Thoracic aorta (tissue), 2 donors: ENCODE results near the gene KLHDC4. TPM values are rescaled to one million over a fixed set of nuclear protein-coding genes. Genes with fewer than 3 reads are reported as not detected.

Source experiments
- ATAC-seq: fragments of 150-250 bp; one replicate; pipeline ENCODE4 v1.8.0; 2017; ENCODE audit warnings: low read depth; ENCODE audit not compliant: insufficient number of reproducible peaks, low FRiP score
- DNase-seq: peaks from one replicate; pipeline ENCODE4 v3.0.0-alpha.2; 2020; ENCODE audit warnings: low spot score
- H3K27ac ChIP-seq, 2 donors: fragments of 200-600 bp; sonication (generic); 1 replicate in 1 of 2; 2 replicates in 1 of 2; pipeline ENCODE4 v1.5.1; 2016; ENCODE audit warnings: mild to moderate bottlenecking in 2 of 2, moderate library complexity in 2 of 2
- H3K27me3 ChIP-seq: fragments of 200-600 bp; sonication (generic); replicated peaks from 2 replicates; pipeline ENCODE4 v1.6.0; 2016; ENCODE audit warnings: mild to moderate bottlenecking; ENCODE audit not compliant: insufficient read depth
- H3K36me3 ChIP-seq: fragments of 200-600 bp; sonication (generic); one replicate; pipeline ENCODE4 v1.5.1; 2016
- H3K4me1 ChIP-seq, 2 donors: fragments of 200-600 bp; sonication (generic); 1 replicate in 1 of 2; 2 replicates in 1 of 2; pipeline versions ENCODE4 v1.5.1 to v1.6.0; 2016; ENCODE audit warnings: low read depth in 2 of 2, mild to moderate bottlenecking in 1 of 2; ENCODE audit not compliant: control insufficient read depth in 1 of 2
- H3K4me3 ChIP-seq: fragments of 200-600 bp; sonication (generic); 2 replicates; pipeline ENCODE4 v1.5.1; 2016; ENCODE audit warnings: mild to moderate bottlenecking
- H3K9me3 ChIP-seq: fragments of 200-600 bp; sonication (generic); 2 replicates; pipeline ENCODE4 v1.5.1; 2016
- CTCF ChIP-seq: fragments of 200-600 bp; sonication (generic); IDR thresholded peaks from one replicate; pipeline ENCODE4 v1.5.1; 2019; ENCODE audit warnings: antibody characterized with exemption
- total RNA-seq, 2 donors: library from RNA; depleted of rRNA; stranded (reverse); fragments of >200 nt; gene quantifications; one replicate each; pipeline versions ENCODE4 v1.1.0 to v1.2.3, GENCODE V29; 2016

Gene KLHDC4
- total RNA-seq, 2 donors from 2014 or later, result 33.4 to 61.4 TPM

GRCh38 chr16:87692176-87692575, 73.6 kb downstream of the KLHDC4 start:
- Histone ChIP-seq H3K27ac (no peak overlapping the region), H3K9me3 (no peaks in the 10 kb centered on the region), H3K4me1 (peaks cover 0 to 8% of the 10 kb centered on the region in 2 donors), H3K36me3 (peaks cover 4% of the 10 kb centered on the region), H3K27me3 (no peaks in the 10 kb centered on the region), H3K4me3 (no peak overlapping the region)
- ATAC-seq, result no peak
- TF ChIP-seq CTCF, result no peak
- DNase-seq, result no peak

GRCh38 chr16:87691686-87692079, 74.1 kb downstream of the KLHDC4 start:
- ATAC-seq (no peak), DNase-seq (no peak)
- Histone ChIP-seq H3K27me3 (no peaks in the 10 kb centered on the region), H3K36me3 (peaks cover 4% of the 10 kb centered on the region), H3K9me3 (no peaks in the 10 kb centered on the region), H3K4me1 (peaks cover 0 to 8% of the 10 kb centered on the region in 2 donors), H3K27ac (no peak overlapping the region), H3K4me3 (no peak overlapping the region)
- TF ChIP-seq CTCF, result no peak

GRCh38 chr16:87690911-87691685, 74.7 kb downstream of the KLHDC4 start:
- Histone ChIP-seq H3K27me3 (no peaks in the 10 kb centered on the region), H3K4me3 (no peak overlapping the region), H3K4me1 (peaks cover 0 to 8% of the 10 kb centered on the region in 2 donors), H3K36me3 (peaks cover 4% of the 10 kb centered on the region), H3K27ac (no peak overlapping the region), H3K9me3 (no peaks in the 10 kb centered on the region)
- TF ChIP-seq CTCF, result no peak
- no peak for ATAC-seq
- no peak for DNase-seq

- no peaks in the 10 kb centered on the region for H3K36me3 ChIP-seq
- H3K9me3 ChIP-seq, result no peaks in the 10 kb centered on the region
- DNase-seq (no peak), ATAC-seq (no peak)
- H3K27ac ChIP-seq, result no peak overlapping the region
- no peaks in the 10 kb centered on the region for H3K27me3 ChIP-seq
- no peak for TF ChIP-seq CTCF
- peaks cover 0 to 8% of the 10 kb centered on the region in 2 donors for H3K4me1 ChIP-seq
- no peak overlapping the region for H3K4me3 ChIP-seq
Measured at GRCh38 chr16:87689956-87690465, 75.8 kb downstream of the KLHDC4 start.

GRCh38 chr16:87688876-87689815, 76.6 kb downstream of the KLHDC4 start:
- Histone ChIP-seq H3K4me3 (no peak overlapping the region), H3K27me3 (no peaks in the 10 kb centered on the region), H3K9me3 (no peaks in the 10 kb centered on the region), H3K4me1 (peaks cover 0 to 8% of the 10 kb centered on the region in 2 donors), H3K27ac (no peak overlapping the region), H3K36me3 (no peaks in the 10 kb centered on the region)
- DNase-seq (no peak), ATAC-seq (no peak)
- no peak for TF ChIP-seq CTCF
